NT2/D1 (cell line): ENCODE measurements around the gene RB1.

Experiments used
- SUZ12 ChIP-seq: IDR thresholded peaks from 2 replicates; pipeline ENCODE4 v1.6.1; 2011; ENCODE audit not compliant: insufficient read length, insufficient read depth; ENCODE audit errors: extremely low read depth
- ZNF274 ChIP-seq: IDR thresholded peaks from 2 replicates; pipeline ENCODE4 v1.6.1; 2011; ENCODE audit warnings: mild to moderate bottlenecking, low read depth, low read length

- TF ChIP-seq SUZ12 (no peak), ZNF274 (no peak)
Measured at GRCh38 chr13:48410199-48410598, 106.6 kb downstream of the RB1 start.
